Measurements from ENCODE around the gene PDE10A.

The PDE10A gene

DNA sequence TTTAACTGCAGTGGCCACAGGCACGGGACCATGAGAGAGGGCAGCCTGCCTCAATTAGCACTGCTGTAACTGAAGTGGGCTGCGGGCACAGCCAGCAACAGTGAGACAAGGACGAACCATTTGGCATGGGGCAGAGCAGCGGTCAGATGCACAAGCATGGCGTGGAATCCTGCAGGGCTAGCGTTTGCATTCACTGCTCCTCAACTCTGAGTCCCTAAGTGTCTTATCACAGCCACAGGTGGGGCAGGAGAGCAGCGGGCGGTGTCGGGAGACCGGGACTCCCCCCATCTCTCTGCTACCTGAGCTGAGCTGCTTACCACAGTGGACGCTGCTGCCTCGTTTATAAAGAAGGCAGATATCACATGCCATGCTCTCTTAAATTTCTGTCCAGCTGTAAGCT lies 31.3 kb upstream of the PDE10A start:
- Histone ChIP-seq H3K27ac (ENCODE audit: low read depth, low read length) (no peak overlapping the region), H3K9ac (ENCODE audit: low read length) (no peak overlapping the region), H3K27me3 (ENCODE audit: control insufficient read depth, insufficient read depth, low read length) (no peaks in the 10 kb centered on the region), H3K4me1 (ENCODE audit: control insufficient read depth, insufficient read depth, low read length) (no peaks in the 10 kb centered on the region), H3K4me3 (ENCODE audit: low read length) (no peak overlapping the region), H3K36me3 (ENCODE audit: control insufficient read depth, insufficient read depth, low read length) (no peaks in the 10 kb centered on the region)

DNA sequence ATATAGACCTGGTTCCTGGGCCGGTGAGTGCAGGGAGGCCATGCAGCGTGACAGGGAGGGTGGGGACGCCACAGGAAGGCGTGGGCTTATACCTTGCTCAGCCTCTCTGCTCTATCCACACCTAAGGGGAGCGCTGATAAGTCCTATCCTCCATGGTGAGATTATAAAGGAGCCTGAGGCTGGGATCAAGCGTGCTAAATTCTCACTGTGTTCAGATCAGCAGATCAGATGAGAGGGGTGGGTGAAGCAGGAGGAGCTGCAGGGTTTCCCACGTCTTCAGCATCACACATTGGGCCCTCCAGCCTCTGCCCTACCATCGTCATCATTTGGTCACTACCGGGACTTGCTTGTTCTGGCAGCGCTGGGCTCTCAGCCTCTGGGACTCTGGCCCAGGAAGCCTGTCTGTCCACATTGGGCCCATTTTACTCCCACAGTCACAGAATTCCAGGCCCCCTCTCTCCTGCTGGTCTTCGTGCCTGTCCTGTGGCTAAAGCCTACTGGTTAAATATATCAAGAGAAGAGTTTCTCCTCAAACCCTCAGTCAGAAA lies 29.1 kb upstream of the PDE10A start:
- H3K27ac ChIP-seq (ENCODE audit: low read depth, low read length), result no peak overlapping the region
- no peaks in the 10 kb centered on the region for H3K4me1 ChIP-seq (ENCODE audit: control insufficient read depth, insufficient read depth, low read length)
- H3K4me3 ChIP-seq (ENCODE audit: low read length), result no peak overlapping the region
- no peaks in the 10 kb centered on the region for H3K36me3 ChIP-seq (ENCODE audit: control insufficient read depth, insufficient read depth, low read length)
- H3K9ac ChIP-seq (ENCODE audit: low read length), result no peak overlapping the region
- no peaks in the 10 kb centered on the region for H3K27me3 ChIP-seq (ENCODE audit: control insufficient read depth, insufficient read depth, low read length)

DNA sequence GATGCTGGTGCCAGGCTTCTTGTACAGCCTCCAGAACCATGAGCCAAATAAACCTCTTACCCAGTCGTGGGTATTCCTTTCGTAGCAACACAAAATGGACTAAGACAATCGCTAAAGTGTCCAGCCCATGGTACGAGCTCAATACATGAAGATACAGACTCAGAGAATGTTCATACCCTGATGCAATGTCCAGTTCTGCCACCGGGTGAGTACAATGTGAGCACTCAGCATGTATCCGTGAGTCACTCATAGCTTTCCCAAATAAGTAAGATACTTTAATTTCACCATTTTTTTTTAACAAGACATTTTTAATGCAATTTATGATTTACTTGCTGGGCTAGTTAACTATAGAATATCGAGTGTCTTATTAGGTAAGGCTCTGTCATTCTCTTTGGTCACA lies 26.7 kb upstream of the PDE10A start:
- Histone ChIP-seq H3K27ac (ENCODE audit: low read depth, low read length) (no peak overlapping the region), H3K4me1 (ENCODE audit: control insufficient read depth, insufficient read depth, low read length) (no peaks in the 10 kb centered on the region), H3K36me3 (ENCODE audit: control insufficient read depth, insufficient read depth, low read length) (no peaks in the 10 kb centered on the region)

DNA sequence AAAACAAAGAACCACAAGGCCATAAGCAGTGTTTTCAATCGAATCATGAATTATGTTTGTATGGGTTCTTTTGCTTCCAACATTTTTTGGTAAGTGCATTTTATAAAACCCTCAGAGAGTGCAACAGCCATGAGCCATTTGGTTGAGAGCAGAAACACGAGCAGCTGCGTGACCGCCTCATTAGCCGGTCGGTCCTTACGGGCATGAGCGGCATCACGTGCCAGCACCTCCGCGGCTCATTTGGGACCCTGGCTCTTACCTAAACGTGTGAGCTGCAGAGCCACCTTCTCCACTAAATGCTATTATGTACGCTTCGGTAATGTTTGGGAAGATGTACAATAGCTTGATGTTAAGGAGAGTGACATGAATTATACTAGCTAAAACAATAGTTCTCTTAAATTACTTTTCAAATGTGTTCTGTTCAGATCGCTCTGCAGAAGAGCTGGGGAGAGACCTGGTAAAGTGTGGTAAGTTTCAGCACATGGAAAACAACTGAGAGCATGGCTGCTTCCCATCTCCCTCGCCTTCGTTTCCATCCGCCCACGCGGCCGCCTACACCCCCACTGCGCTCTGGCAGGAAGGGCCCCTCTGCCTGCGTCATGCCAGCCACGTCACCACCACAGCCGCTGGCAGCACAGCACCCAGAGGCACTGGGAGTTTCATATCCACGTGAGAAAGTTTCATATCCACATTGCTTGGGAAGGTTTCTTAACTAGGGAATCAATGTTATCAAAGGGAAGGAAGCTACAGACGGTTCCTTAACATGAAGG lies 23.7 kb upstream of the PDE10A start:
- Histone ChIP-seq H3K4me3 (ENCODE audit: low read length) (no peak overlapping the region), H3K9ac (ENCODE audit: low read length) (no peak overlapping the region), H3K4me1 (ENCODE audit: control insufficient read depth, insufficient read depth, low read length) (no peaks in the 10 kb centered on the region), H3K27ac (ENCODE audit: low read depth, low read length) (no peak overlapping the region), H3K27me3 (ENCODE audit: control insufficient read depth, insufficient read depth, low read length) (no peaks in the 10 kb centered on the region), H3K36me3 (ENCODE audit: control insufficient read depth, insufficient read depth, low read length) (no peaks in the 10 kb centered on the region)

More for the DNA sequence above, 26.7 kb upstream of the PDE10A start:
- Histone ChIP-seq H3K9ac (ENCODE audit: low read length) (no peak overlapping the region), H3K27me3 (ENCODE audit: control insufficient read depth, insufficient read depth, low read length) (no peaks in the 10 kb centered on the region), H3K4me3 (ENCODE audit: low read length) (no peak overlapping the region)

DNA sequence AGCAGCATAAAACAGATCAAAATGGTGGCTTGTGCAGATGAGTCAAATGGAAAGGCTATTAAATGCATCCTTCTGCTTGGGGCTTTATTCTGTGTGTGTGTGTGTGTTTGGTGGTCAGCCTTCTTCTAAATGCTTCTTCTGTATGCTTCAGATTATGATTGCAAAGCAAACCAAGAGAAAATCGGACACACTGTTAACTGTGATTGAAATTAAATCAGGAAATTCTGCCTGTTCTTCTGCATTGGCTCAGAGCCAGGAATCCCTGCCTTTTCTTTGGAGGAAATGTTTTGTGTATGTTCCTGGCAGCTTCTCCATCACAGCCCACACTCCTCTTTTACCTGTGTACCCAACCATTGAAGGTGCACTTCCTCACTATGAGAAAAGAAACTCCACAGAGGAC lies 22.3 kb upstream of the PDE10A start:
- Histone ChIP-seq H3K4me3 (ENCODE audit: low read length) (no peak overlapping the region), H3K9ac (ENCODE audit: low read length) (no peak overlapping the region), H3K27me3 (ENCODE audit: control insufficient read depth, insufficient read depth, low read length) (no peaks in the 10 kb centered on the region), H3K4me1 (ENCODE audit: control insufficient read depth, insufficient read depth, low read length) (no peaks in the 10 kb centered on the region), H3K36me3 (ENCODE audit: control insufficient read depth, insufficient read depth, low read length) (no peaks in the 10 kb centered on the region), H3K27ac (ENCODE audit: low read depth, low read length) (no peak overlapping the region)

DNA sequence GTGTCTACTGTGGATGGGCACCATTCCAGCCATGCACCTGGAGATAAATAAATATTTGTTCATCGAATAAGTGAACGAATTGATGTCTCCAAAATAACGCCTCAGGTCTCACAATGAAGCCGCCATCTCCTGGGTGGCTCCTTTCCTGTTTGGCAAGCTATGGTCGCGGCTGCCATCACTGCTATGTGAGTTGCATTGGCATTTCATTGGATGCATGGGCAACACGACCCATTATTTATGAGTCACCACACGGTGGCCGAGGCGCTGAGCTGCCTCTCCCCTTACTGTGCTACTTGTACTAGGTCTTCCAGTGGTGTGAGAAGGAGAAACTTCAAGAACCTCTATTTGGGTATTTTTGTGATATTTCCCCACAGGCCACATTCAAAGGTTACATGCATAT lies 21.3 kb upstream of the PDE10A start:
- no peaks in the 10 kb centered on the region for H3K36me3 ChIP-seq (ENCODE audit: control insufficient read depth, insufficient read depth, low read length)
- no peaks in the 10 kb centered on the region for H3K4me1 ChIP-seq (ENCODE audit: control insufficient read depth, insufficient read depth, low read length)
- H3K9ac ChIP-seq (ENCODE audit: low read length), result no peak overlapping the region
- no peaks in the 10 kb centered on the region for H3K27me3 ChIP-seq (ENCODE audit: control insufficient read depth, insufficient read depth, low read length)
- H3K27ac ChIP-seq (ENCODE audit: low read depth, low read length), result no peak overlapping the region
- no peak overlapping the region for H3K4me3 ChIP-seq (ENCODE audit: low read length)

DNA sequence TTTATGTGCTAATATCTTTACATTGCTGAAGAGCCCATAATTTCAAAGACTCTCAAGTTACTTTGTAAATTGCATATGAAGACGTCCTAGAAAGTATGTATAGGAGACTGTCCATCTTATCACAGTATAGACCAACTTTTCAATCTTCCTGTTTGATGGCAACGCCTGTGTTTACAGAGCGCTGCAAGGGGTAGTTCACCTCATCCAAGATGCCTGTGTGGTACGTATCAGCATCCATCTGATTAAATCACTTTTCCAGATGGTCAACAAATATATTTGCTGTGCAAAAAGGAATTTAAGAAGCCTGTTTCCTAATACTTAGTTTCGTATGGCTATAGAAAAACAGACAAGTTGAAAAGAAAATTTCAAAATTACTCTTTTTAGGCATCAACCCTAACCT lies 17.9 kb upstream of the PDE10A start:
- Histone ChIP-seq H3K4me3 (ENCODE audit: low read length) (no peak overlapping the region), H3K27me3 (ENCODE audit: control insufficient read depth, insufficient read depth, low read length) (no peaks in the 10 kb centered on the region), H3K27ac (ENCODE audit: low read depth, low read length) (no peak overlapping the region), H3K36me3 (ENCODE audit: control insufficient read depth, insufficient read depth, low read length) (no peaks in the 10 kb centered on the region), H3K4me1 (ENCODE audit: control insufficient read depth, insufficient read depth, low read length) (no peaks in the 10 kb centered on the region), H3K9ac (ENCODE audit: low read length) (no peak overlapping the region)

DNA sequence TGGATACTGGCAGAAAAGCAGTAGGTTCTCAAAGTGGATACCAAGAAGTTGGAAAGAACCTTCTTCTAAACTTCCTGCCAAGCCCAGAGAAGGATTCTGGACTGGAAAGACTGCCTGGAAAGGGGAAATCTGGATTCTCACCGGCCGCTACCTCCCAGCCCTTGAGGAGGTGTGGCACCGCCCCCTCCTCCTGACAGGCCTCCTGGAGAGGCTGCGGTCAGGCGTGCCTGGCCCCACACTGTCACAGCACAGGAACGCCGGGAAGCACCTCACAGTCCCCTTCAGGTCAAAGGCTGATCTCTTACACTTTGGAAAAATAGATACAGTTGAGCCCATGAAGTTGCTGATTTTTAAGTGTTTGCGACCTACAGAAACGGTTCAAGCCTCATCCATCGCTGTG lies 16.3 kb upstream of the PDE10A start:
- Histone ChIP-seq H3K4me3 (ENCODE audit: low read length) (no peak overlapping the region), H3K9ac (ENCODE audit: low read length) (no peak overlapping the region), H3K27me3 (ENCODE audit: control insufficient read depth, insufficient read depth, low read length) (no peaks in the 10 kb centered on the region), H3K27ac (ENCODE audit: low read depth, low read length) (no peak overlapping the region), H3K4me1 (ENCODE audit: control insufficient read depth, insufficient read depth, low read length) (no peaks in the 10 kb centered on the region), H3K36me3 (ENCODE audit: control insufficient read depth, insufficient read depth, low read length) (no peaks in the 10 kb centered on the region)

DNA sequence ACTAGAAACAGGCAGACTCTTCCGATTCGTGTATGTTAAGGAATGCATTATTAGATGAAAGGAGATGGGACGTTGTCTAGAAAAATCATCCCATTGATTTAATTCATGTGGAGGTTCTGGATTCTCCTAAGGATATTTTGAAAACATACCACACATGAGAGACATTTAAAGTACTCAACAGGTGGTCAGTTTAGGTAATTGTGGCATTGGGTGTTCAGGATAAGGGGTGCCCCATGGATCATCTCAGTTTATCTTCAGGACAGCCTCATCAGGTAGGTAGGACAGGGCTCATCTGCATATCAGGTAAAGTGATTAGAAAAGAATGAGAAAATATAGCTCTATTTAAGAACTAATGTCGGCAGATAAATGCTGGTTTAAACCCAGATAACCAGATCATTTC lies 15.9 kb upstream of the PDE10A start:
- no peak overlapping the region for H3K9ac ChIP-seq (ENCODE audit: low read length)
- no peaks in the 10 kb centered on the region for H3K27me3 ChIP-seq (ENCODE audit: control insufficient read depth, insufficient read depth, low read length)
- H3K27ac ChIP-seq (ENCODE audit: low read depth, low read length), result no peak overlapping the region
- H3K4me3 ChIP-seq (ENCODE audit: low read length), result no peak overlapping the region
- H3K4me1 ChIP-seq (ENCODE audit: control insufficient read depth, insufficient read depth, low read length), result no peaks in the 10 kb centered on the region
- no peaks in the 10 kb centered on the region for H3K36me3 ChIP-seq (ENCODE audit: control insufficient read depth, insufficient read depth, low read length)

DNA sequence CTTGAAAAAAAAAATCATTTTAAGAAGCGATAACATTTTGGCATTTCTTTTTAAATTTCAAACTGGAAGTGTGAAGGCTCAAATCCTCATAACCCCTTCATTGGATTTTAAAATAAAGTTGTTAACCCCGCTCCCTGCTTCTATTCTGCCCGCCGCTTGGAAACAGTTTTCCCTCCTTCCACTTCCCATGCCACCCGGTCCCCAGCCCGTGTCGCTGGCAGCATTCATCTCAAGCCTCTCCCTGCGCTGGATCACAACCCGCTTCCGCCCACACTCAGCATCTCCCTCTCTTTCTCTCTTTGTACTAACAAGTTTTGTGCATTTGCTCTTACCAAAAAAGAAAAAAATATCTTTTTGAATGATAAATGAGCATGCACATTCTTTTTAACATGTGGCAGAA lies 15.4 kb upstream of the PDE10A start:
- Histone ChIP-seq H3K9ac (ENCODE audit: low read length) (no peak overlapping the region), H3K4me3 (ENCODE audit: low read length) (no peak overlapping the region)

DNA sequence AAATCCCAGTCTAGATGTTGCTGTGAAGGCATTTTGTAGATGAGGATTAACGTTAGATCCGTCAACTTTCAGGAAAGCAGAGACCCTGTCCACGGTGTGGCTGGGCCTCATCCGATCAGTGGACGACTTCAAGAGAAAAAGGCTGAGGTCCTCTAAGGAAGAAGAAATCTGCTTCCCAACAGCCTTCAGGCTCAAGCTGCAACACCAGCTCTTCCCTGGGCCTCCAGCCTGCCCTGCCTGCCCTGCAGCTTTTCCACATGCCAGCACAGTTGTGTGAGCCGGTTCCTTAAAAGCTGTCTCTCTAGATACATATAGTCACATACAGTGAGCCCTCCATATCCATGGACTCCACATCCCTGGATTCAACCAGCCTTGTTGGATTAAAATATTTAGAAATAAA lies 14.1 kb upstream of the PDE10A start:
- Histone ChIP-seq H3K4me1 (ENCODE audit: control insufficient read depth, insufficient read depth, low read length) (no peaks in the 10 kb centered on the region), H3K27ac (ENCODE audit: low read depth, low read length) (no peak overlapping the region), H3K27me3 (ENCODE audit: control insufficient read depth, insufficient read depth, low read length) (no peaks in the 10 kb centered on the region), H3K36me3 (ENCODE audit: control insufficient read depth, insufficient read depth, low read length) (no peaks in the 10 kb centered on the region), H3K9ac (ENCODE audit: low read length) (no peak overlapping the region), H3K4me3 (ENCODE audit: low read length) (no peak overlapping the region)

More for the DNA sequence above, 15.4 kb upstream of the PDE10A start:
- Histone ChIP-seq H3K27ac (ENCODE audit: low read depth, low read length) (no peak overlapping the region), H3K4me1 (ENCODE audit: control insufficient read depth, insufficient read depth, low read length) (no peaks in the 10 kb centered on the region), H3K36me3 (ENCODE audit: control insufficient read depth, insufficient read depth, low read length) (no peaks in the 10 kb centered on the region), H3K27me3 (ENCODE audit: control insufficient read depth, insufficient read depth, low read length) (no peaks in the 10 kb centered on the region)

DNA sequence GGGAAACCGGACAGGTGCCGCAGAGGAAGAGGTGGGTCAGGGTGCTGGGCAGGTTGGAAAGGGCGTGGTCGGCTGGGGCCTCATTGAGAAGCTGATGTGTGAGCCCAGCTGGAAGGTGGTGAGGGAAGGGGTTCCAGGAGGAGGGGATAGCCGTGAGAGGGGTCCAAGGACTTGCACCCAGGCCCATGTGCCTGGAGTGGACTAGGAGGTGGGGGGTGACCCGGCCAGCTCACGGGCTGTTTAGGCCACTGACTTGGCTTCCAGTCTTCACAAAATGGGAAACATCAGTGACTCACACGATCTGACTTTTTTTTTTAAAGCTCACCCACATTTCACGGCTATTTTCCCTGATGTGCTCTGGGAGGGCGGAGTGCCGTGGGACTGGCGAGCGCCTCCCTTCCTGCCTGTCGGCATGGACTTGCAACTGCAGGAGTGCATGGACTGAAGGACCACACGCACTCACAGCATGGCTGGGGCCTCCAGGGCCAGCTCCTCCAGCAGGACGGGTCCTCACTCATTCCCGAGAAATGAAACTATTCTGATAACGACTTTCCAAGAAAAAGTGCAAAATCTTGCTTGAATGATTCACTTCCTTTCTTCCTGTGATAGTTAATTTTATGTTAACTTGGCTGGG lies 13.5 kb upstream of the PDE10A start:
- Histone ChIP-seq H3K4me1 (ENCODE audit: control insufficient read depth, insufficient read depth, low read length) (no peaks in the 10 kb centered on the region), H3K27ac (ENCODE audit: low read depth, low read length) (no peak overlapping the region), H3K27me3 (ENCODE audit: control insufficient read depth, insufficient read depth, low read length) (no peaks in the 10 kb centered on the region), H3K9ac (ENCODE audit: low read length) (no peak overlapping the region), H3K4me3 (ENCODE audit: low read length) (no peak overlapping the region), H3K36me3 (ENCODE audit: control insufficient read depth, insufficient read depth, low read length) (no peaks in the 10 kb centered on the region)

DNA sequence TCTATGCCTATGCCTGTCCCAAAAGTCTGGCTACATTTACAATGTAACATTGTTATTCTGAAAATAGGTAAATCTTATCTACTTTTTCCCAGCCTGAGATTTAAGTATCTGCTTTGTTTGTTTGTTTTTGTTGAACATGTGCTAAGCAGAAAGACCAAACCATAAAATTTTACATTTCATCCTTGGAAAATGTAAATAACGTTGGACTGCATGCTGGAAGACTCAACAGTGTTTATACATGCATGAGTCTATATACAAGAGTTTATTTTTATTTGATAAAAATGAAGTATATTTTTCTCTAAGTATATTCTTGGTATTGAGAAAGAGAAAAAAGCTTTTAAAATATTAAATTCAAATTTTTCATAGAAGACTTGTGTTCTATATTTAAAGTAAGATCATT lies 12.1 kb upstream of the PDE10A start:
- Histone ChIP-seq H3K27me3 (ENCODE audit: control insufficient read depth, insufficient read depth, low read length) (no peaks in the 10 kb centered on the region), H3K36me3 (ENCODE audit: control insufficient read depth, insufficient read depth, low read length) (no peaks in the 10 kb centered on the region), H3K4me3 (ENCODE audit: low read length) (no peak overlapping the region), H3K4me1 (ENCODE audit: control insufficient read depth, insufficient read depth, low read length) (no peaks in the 10 kb centered on the region), H3K27ac (ENCODE audit: low read depth, low read length) (no peak overlapping the region), H3K9ac (ENCODE audit: low read length) (no peak overlapping the region)
